Measurements from ENCODE around the gene ATP8B4.

The ATP8B4 gene

DNA sequence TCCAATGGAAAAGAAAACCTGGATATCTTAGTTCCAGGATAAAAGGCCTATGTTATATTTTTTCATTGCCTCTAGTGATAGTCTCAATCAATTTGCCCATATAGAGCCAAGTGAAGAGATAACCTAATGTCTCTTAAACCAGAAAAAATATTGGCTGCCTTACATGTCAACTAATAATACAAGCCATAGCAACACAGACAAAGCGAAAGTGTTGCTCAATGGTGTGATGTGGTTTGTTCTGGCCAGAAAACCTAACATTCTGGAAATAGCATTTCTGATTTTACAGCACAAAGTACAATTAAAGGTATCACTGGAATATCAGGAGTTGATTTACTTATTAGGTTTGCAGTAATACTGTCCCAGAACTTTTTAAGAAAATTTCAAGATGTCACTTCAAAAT is 101.5 kb downstream of the ATP8B4 start:
- Histone ChIP-seq H3K27ac (ENCODE audit: low read depth, low read length, poor library complexity, severe bottlenecking) (no peak overlapping the region), H3K9ac (ENCODE audit: low read length) (no peak overlapping the region), H3K4me1 (ENCODE audit: insufficient read depth, low read length, severe bottlenecking) (no peaks in the 10 kb centered on the region), H3K4me2 (ENCODE audit: low read length) (no peak overlapping the region), H3K4me3 (ENCODE audit: low read depth, low read length, poor library complexity, severe bottlenecking) (no peak overlapping the region), H3K36me3 (ENCODE audit: insufficient read depth, low read length) (no peaks in the 10 kb centered on the region), H3F3A (ENCODE audit: insufficient read depth, low read length) (no peaks in the 10 kb centered on the region), H3K79me2 (ENCODE audit: insufficient read depth, low read length) (no peaks in the 10 kb centered on the region), H2AFZ (ENCODE audit: low read length) (no peak overlapping the region), H4K20me1 (ENCODE audit: insufficient read depth, low read length) (no peaks in the 10 kb centered on the region), H3K27me3 (ENCODE audit: insufficient read depth, low read length) (no peaks in the 10 kb centered on the region), H3K9me2 (ENCODE audit: low read depth, low read length) (no peaks in the 10 kb centered on the region), H3K9me3 (ENCODE audit: low read length) (no peaks in the 10 kb centered on the region)
- TF ChIP-seq, protein P1, sequence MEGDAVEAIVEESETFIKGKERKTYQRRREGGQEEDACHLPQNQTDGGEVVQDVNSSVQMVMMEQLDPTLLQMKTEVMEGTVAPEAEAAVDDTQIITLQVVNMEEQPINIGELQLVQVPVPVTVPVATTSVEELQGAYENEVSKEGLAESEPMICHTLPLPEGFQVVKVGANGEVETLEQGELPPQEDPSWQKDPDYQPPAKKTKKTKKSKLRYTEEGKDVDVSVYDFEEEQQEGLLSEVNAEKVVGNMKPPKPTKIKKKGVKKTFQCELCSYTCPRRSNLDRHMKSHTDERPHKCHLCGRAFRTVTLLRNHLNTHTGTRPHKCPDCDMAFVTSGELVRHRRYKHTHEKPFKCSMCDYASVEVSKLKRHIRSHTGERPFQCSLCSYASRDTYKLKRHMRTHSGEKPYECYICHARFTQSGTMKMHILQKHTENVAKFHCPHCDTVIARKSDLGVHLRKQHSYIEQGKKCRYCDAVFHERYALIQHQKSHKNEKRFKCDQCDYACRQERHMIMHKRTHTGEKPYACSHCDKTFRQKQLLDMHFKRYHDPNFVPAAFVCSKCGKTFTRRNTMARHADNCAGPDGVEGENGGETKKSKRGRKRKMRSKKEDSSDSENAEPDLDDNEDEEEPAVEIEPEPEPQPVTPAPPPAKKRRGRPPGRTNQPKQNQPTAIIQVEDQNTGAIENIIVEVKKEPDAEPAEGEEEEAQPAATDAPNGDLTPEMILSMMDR (IDR thresholded peaks at IDR 0.05; ENCODE audit: low read length): no peak
- no peak for TF ChIP-seq EZH2 (IDR thresholded peaks at IDR 0.05; ENCODE audit: borderline replicate concordance, low read length)

DNA sequence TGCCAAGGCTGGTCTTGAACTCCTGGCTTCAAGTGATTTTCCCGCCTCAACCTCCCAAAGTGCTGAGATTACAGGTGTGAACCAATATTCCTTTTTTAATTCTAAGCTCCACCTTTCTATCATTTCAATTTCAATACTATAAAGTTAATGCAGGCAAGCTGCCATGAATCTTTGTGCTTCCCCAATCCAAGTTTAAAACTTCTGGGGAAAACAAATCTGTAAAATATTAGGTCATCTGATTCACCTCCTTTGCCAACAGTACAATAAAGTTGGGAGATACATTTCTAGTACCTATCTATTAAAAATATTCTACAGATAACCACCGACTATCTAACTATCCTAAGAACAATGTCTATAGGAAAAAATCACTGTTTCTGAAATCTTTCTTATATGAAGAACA is 102.1 kb downstream of the ATP8B4 start:
- Histone ChIP-seq H3K27ac (ENCODE audit: low read depth, low read length, poor library complexity, severe bottlenecking) (no peak overlapping the region), H3K9me2 (ENCODE audit: low read depth, low read length) (no peaks in the 10 kb centered on the region), H3K79me2 (ENCODE audit: insufficient read depth, low read length) (no peaks in the 10 kb centered on the region), H3K9me3 (ENCODE audit: low read length) (no peaks in the 10 kb centered on the region), H3F3A (ENCODE audit: insufficient read depth, low read length) (no peaks in the 10 kb centered on the region), H3K4me3 (ENCODE audit: low read depth, low read length, poor library complexity, severe bottlenecking) (no peak overlapping the region), H3K9ac (ENCODE audit: low read length) (no peak overlapping the region), H2AFZ (ENCODE audit: low read length) (no peak overlapping the region), H3K27me3 (ENCODE audit: insufficient read depth, low read length) (no peaks in the 10 kb centered on the region), H3K4me2 (ENCODE audit: low read length) (no peak overlapping the region), H4K20me1 (ENCODE audit: insufficient read depth, low read length) (no peaks in the 10 kb centered on the region), H3K36me3 (ENCODE audit: insufficient read depth, low read length) (no peaks in the 10 kb centered on the region), H3K4me1 (ENCODE audit: insufficient read depth, low read length, severe bottlenecking) (no peaks in the 10 kb centered on the region)
- TF ChIP-seq, protein P1 (IDR thresholded peaks at IDR 0.05; ENCODE audit: low read length): no peak
- TF ChIP-seq EZH2 (IDR thresholded peaks at IDR 0.05; ENCODE audit: borderline replicate concordance, low read length): no peak

DNA sequence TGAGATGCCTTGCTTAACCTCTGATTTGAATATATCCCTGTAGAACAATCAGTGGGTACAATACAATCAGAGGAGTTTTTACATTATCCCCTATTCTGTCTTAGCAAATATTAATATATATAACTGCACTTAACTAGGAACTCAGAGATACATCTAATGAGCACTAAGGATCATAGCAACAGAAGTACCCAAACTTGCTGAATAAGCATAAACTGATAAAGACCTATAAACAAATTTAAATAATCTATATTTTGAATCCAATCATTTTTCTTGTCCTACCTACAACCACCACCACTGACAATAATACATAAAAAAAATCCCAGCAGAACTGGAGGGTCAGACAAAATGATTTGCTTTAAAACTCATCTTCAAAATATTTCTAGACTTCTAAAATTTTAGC is 106.2 kb downstream of the ATP8B4 start:
- H3K9me2 ChIP-seq (ENCODE audit: low read depth, low read length): no peaks in the 10 kb centered on the region
- no peaks in the 10 kb centered on the region for H3K79me2 ChIP-seq (ENCODE audit: insufficient read depth, low read length)
- H3K4me1 ChIP-seq (ENCODE audit: insufficient read depth, low read length, severe bottlenecking): no peaks in the 10 kb centered on the region
- H3K4me3 ChIP-seq (ENCODE audit: low read depth, low read length, poor library complexity, severe bottlenecking): no peak overlapping the region
- no peaks in the 10 kb centered on the region for H4K20me1 ChIP-seq (ENCODE audit: insufficient read depth, low read length)
- TF ChIP-seq, protein P1 (IDR thresholded peaks at IDR 0.05; ENCODE audit: low read length): no peak
- no peak for TF ChIP-seq EZH2 (IDR thresholded peaks at IDR 0.05; ENCODE audit: borderline replicate concordance, low read length)
- no peak overlapping the region for H3K4me2 ChIP-seq (ENCODE audit: low read length)
- no peak overlapping the region for H3K27ac ChIP-seq (ENCODE audit: low read depth, low read length, poor library complexity, severe bottlenecking)
- H3K36me3 ChIP-seq (ENCODE audit: insufficient read depth, low read length): no peaks in the 10 kb centered on the region
- no peaks in the 10 kb centered on the region for H3F3A ChIP-seq (ENCODE audit: insufficient read depth, low read length)
- H3K9ac ChIP-seq (ENCODE audit: low read length): no peak overlapping the region
- no peaks in the 10 kb centered on the region for H3K27me3 ChIP-seq (ENCODE audit: insufficient read depth, low read length)
- no peak overlapping the region for H2AFZ ChIP-seq (ENCODE audit: low read length)
- no peaks in the 10 kb centered on the region for H3K9me3 ChIP-seq (ENCODE audit: low read length)
